SJSA1 (cell line): ENCODE results near the gene IL7R. TPM values are rescaled to one million over a fixed set of nuclear protein-coding genes. Genes with fewer than 3 reads are reported as not detected.
A peak's percentile ranks its signal among the peaks of the same experiment; 100 is the strongest.

ENCODE experiments used
- DNase-seq, 2 experiments: peaks; one replicate each; pipeline ENCODE4 v3.0.0-alpha.2; 2015 to 2020; ENCODE audit warnings: low spot score in 2 of 2, low read depth in 1 of 2
- H3K27ac ChIP-seq: fragments of 250-450 bp; sonication (Bioruptor Pico); 2 replicates; pipeline ENCODE4 v1.5.1; 2020; ENCODE audit warnings: mild to moderate bottlenecking, moderate library complexity
- H3K27me3 ChIP-seq: fragments of 250-450 bp; sonication (Bioruptor Pico); replicated peaks from 2 replicates; pipeline ENCODE4 v1.5.1; 2020; ENCODE audit warnings: mild to moderate bottlenecking, moderate library complexity
- H3K36me3 ChIP-seq: fragments of 250-450 bp; sonication (Bioruptor Pico); 2 replicates; pipeline ENCODE4 v1.5.1; 2020; ENCODE audit warnings: mild to moderate bottlenecking
- H3K4me1 ChIP-seq: fragments of 250-450 bp; sonication (Bioruptor Pico); replicated peaks from 2 replicates; pipeline ENCODE4 v1.6.1; 2021; ENCODE audit warnings: mild to moderate bottlenecking
- H3K4me3 ChIP-seq: fragments of 250-450 bp; sonication (Bioruptor Pico); 2 replicates; pipeline ENCODE4 v1.5.1; 2020; ENCODE audit warnings: mild to moderate bottlenecking
- H3K9me3 ChIP-seq: fragments of 250-450 bp; sonication (Bioruptor Pico); replicated peaks from 2 replicates; pipeline ENCODE4 v1.5.1; 2020; ENCODE audit warnings: mild to moderate bottlenecking
- total RNA-seq: library from RNA; depleted of rRNA; stranded (reverse); fragments of >200 nt; shearing (Covaris generic); gene quantifications from 2 replicates; pipeline ENCODE4 v1.2.3, GENCODE V29; 2014; rRNA removed

IL7R gene
- total RNA-seq: 86.6 and 90.1 TPM in 2 replicates

- Histone ChIP-seq H3K4me3 (peak within 1 kb of the TSS; percentile 39), H3K9me3 (no peaks in the 10 kb centered on the region), H3K27me3 (no peaks in the 10 kb centered on the region), H3K36me3 (peaks cover 20% of the 10 kb centered on the region), H3K27ac (peak within 1 kb of the TSS; percentile 89), H3K4me1 (peaks cover 67% of the 10 kb centered on the region)
- peak in 1 of 2 experiments; percentile 82 for DNase-seq
Observed at GRCh38 chr5:35856765-35857351, at the start of gene IL7R. Gene IL7R (plus strand): TSS chr5:35856891. CDS start chr5:35856978, 87 bp downstream.

GRCh38 chr5:35810601-35811000, 46.1 kb upstream of the IL7R start:
- Histone ChIP-seq H3K9me3 (no peaks in the 10 kb centered on the region), H3K36me3 (no peaks in the 10 kb centered on the region), H3K27ac (no peak overlapping the region), H3K4me1 (no peaks in the 10 kb centered on the region), H3K27me3 (no peaks in the 10 kb centered on the region), H3K4me3 (no peak overlapping the region)
- no peak for DNase-seq

- no peak for DNase-seq
- Histone ChIP-seq H3K4me1 (no peaks in the 10 kb centered on the region), H3K9me3 (no peaks in the 10 kb centered on the region), H3K4me3 (no peak overlapping the region), H3K36me3 (no peaks in the 10 kb centered on the region), H3K27me3 (no peaks in the 10 kb centered on the region), H3K27ac (no peak overlapping the region)
Observed at GRCh38 chr5:35811108-35811741, 45.5 kb upstream of the IL7R start.

- Histone ChIP-seq H3K27ac (no peak overlapping the region), H3K4me3 (no peak overlapping the region), H3K36me3 (no peaks in the 10 kb centered on the region), H3K9me3 (no peaks in the 10 kb centered on the region), H3K4me1 (no peaks in the 10 kb centered on the region), H3K27me3 (0 out of 2 replicates have a peak, but pooled peaks cover 5% of the 10 kb centered on the region)
- DNase-seq: no peak
Observed at GRCh38 chr5:35813521-35813920, 43.2 kb upstream of the IL7R start.

- Histone ChIP-seq H3K36me3 (no peaks in the 10 kb centered on the region), H3K4me1 (no peaks in the 10 kb centered on the region), H3K4me3 (no peak overlapping the region), H3K27ac (no peak overlapping the region), H3K27me3 (0 out of 2 replicates have a peak, but pooled peaks cover 5% of the 10 kb centered on the region), H3K9me3 (no peaks in the 10 kb centered on the region)
- peak in 1 of 2 experiments; percentile 11 for DNase-seq
Observed at GRCh38 chr5:35815089-35815936, 41.4 kb upstream of the IL7R start.

GRCh38 chr5:35816881-35817521, 39.7 kb upstream of the IL7R start:
- Histone ChIP-seq H3K36me3 (no peaks in the 10 kb centered on the region), H3K4me1 (no peaks in the 10 kb centered on the region), H3K9me3 (no peaks in the 10 kb centered on the region), H3K27me3 (0 out of 2 replicates have a peak, but pooled peaks cover 5% of the 10 kb centered on the region), H3K27ac (no peak overlapping the region), H3K4me3 (no peak overlapping the region)
- no peak for DNase-seq

GRCh38 chr5:35819026-35819425, 37.7 kb upstream of the IL7R start:
- Histone ChIP-seq H3K36me3 (no peaks in the 10 kb centered on the region), H3K9me3 (no peaks in the 10 kb centered on the region), H3K27me3 (0 out of 2 replicates have a peak, but pooled peaks cover 5% of the 10 kb centered on the region), H3K4me1 (no peaks in the 10 kb centered on the region), H3K27ac (no peak overlapping the region), H3K4me3 (no peak overlapping the region)
- DNase-seq: no peak

- Histone ChIP-seq H3K4me1 (no peaks in the 10 kb centered on the region), H3K36me3 (no peaks in the 10 kb centered on the region), H3K4me3 (no peak overlapping the region), H3K9me3 (no peaks in the 10 kb centered on the region), H3K27ac (no peak overlapping the region), H3K27me3 (0 out of 2 replicates have a peak, but pooled peaks cover 5% of the 10 kb centered on the region)
- DNase-seq: no peak
Observed at GRCh38 chr5:35819668-35820067, 37.0 kb upstream of the IL7R start.

- Histone ChIP-seq H3K27me3 (0 out of 2 replicates have a peak, but pooled peaks cover 5% of the 10 kb centered on the region), H3K9me3 (no peaks in the 10 kb centered on the region), H3K4me1 (no peaks in the 10 kb centered on the region), H3K27ac (no peak overlapping the region), H3K4me3 (no peak overlapping the region), H3K36me3 (no peaks in the 10 kb centered on the region)
- no peak for DNase-seq
Observed at GRCh38 chr5:35820735-35821134, 36.0 kb upstream of the IL7R start.

GRCh38 chr5:35821513-35821912, 35.2 kb upstream of the IL7R start:
- H3K9me3 ChIP-seq: no peaks in the 10 kb centered on the region
- H3K4me3 ChIP-seq: no peak overlapping the region
- H3K4me1 ChIP-seq: no peaks in the 10 kb centered on the region
- no peak for DNase-seq
- no peak overlapping the region for H3K27ac ChIP-seq
- H3K27me3 ChIP-seq: 0 out of 2 replicates have a peak, but pooled peaks cover 5% of the 10 kb centered on the region
- no peaks in the 10 kb centered on the region for H3K36me3 ChIP-seq

- H3K27me3 ChIP-seq: 0 out of 2 replicates have a peak, but pooled peaks cover 4% of the 10 kb centered on the region
- no peak for DNase-seq
- no peak overlapping the region for H3K27ac ChIP-seq
- H3K36me3 ChIP-seq: no peaks in the 10 kb centered on the region
- H3K4me1 ChIP-seq: no peaks in the 10 kb centered on the region
- no peak overlapping the region for H3K4me3 ChIP-seq
- no peaks in the 10 kb centered on the region for H3K9me3 ChIP-seq
Observed at GRCh38 chr5:35822511-35822910, 34.2 kb upstream of the IL7R start.

GRCh38 chr5:35823347-35824098, 33.2 kb upstream of the IL7R start:
- no peaks in the 10 kb centered on the region for H3K9me3 ChIP-seq
- no peak overlapping the region for H3K27ac ChIP-seq
- H3K36me3 ChIP-seq: no peaks in the 10 kb centered on the region
- no peak overlapping the region for H3K4me3 ChIP-seq
- DNase-seq: no peak
- H3K27me3 ChIP-seq: no peaks in the 10 kb centered on the region
- H3K4me1 ChIP-seq: no peaks in the 10 kb centered on the region

GRCh38 chr5:35826056-35826455, 30.6 kb upstream of the IL7R start:
- Histone ChIP-seq H3K27ac (no peak overlapping the region), H3K27me3 (no peaks in the 10 kb centered on the region), H3K4me3 (no peak overlapping the region), H3K4me1 (no peaks in the 10 kb centered on the region), H3K36me3 (no peaks in the 10 kb centered on the region), H3K9me3 (no peaks in the 10 kb centered on the region)
- no peak for DNase-seq
